Pons (tissue), 1 donor: ENCODE measurements around the gene PDE3B.
"Not testable (repeated sequence)": the region's sequence is repeated elsewhere in the genome, so short reads cannot be mapped to it uniquely, and the experiment has no call there.

Experiments used
- DNase-seq: peaks from one replicate; pipeline ENCODE4 v3.0.0-alpha.2; 2016; ENCODE audit warnings: low spot score

The PDE3B gene

DNA sequence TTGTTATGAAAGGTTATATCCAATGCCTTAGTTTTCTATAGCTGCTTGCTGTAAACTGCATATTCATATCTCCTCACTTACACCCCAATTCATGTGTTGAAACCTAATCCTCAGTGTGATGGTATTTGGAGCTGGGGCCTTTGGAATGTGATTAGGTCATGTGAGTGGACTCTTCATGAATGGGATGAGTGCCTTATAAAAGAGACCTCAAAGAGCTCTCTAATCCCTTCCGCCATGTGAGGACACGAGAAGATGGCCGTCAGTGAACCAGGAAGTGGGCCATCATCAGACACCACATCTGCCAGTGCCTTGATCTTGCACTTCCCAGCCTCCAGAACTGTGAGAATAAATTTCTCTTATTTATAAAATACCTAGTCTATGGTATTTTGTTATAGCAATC, 169.2 kb downstream of the PDE3B start:
- no peak for DNase-seq

DNA sequence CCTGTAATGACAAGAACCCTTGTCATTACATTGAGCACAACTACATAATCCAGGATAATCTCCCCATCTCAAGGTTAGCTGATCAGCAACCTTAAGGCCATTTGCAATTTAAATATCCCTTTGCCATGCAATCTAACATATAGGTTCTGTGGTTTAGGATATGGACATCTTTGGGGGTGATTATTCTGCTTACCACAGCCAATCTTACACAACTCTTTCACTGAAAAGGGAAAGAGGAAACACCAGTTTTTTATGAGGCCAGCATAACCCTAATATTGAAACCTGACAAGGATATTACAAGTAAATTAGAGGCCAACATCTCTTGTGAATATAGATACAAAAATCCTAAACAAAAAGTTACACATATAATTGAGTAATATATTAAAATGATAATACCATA, 169.9 kb downstream of the PDE3B start:
- DNase-seq = no peak

DNA sequence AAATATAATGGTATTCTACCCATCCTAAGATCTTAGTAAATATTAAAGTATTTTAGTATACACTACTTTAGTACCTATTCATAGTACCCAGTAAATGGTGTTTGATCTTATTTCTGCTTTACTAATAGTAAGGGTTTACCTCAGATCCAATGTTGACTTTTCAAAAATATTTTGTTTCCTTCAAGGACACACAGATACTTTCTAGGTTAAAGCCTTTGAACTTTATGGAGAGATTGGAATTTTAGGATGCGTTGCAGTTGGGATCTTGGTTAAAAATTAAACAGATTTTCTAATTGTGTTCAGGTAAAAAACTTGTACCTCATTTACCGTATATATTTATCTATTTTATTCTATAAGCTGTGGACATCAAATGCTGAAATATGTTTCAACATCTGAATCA, 175.2 kb downstream of the PDE3B start:
- DNase-seq = no peak

DNA sequence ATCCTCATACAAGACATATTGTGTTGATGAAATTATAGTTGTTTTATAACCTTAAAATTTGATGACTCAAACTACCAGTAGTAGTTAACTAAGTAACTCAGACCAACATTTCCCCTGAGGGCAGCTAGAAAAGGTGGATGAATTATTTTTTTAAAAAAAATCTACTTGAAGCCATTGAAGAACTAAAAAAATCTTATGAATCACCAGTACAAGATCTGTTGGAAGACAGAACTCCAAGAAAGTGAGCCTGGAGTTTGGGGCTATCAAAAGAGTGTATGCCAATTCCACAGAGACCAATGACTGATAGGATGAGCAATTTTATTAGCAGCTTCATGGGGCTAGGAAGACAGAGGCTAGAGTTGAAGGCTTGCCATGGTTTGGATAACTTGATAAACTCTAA, 176.0 kb downstream of the PDE3B start:
- DNase-seq = no peak

DNA sequence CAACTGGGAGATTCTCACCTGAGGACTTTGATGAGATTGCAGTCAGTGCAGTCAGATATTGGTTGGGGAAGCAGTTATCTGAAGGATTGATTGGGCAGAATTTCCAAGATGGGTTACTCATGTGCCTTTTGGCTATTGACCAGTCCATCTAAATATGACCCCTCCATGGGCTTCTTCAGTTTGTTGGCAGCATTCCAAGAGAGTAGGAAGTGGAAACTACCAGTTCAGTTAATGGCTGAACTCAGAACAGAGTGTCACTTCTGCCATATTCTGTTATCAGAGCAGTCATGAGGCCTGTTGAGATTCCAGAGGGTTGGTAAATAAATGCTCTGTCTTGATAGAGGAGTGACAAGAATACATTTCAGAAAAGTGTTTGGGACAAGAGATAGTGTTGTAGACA, 177.4 kb downstream of the PDE3B start:
- no peak for DNase-seq

DNA sequence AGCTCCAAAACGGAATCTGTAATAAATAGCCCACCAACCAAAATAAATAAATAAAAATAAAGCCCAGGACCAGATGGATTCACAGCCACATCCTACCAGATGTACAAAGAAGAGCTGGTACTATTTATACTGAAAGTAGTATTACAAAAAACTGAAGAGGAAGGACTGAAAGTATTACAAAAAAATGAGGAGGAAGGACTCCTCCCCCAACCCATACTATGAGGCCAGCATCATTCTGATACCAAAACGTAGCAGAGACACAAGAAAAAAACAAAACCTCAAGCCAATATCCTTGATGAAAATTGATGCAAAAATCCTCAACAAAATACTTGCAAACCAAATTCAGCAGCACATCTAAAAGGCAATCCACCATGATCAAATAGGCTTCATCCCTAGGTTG, 183.0 kb downstream of the PDE3B start:
- DNase-seq = no peak

DNA sequence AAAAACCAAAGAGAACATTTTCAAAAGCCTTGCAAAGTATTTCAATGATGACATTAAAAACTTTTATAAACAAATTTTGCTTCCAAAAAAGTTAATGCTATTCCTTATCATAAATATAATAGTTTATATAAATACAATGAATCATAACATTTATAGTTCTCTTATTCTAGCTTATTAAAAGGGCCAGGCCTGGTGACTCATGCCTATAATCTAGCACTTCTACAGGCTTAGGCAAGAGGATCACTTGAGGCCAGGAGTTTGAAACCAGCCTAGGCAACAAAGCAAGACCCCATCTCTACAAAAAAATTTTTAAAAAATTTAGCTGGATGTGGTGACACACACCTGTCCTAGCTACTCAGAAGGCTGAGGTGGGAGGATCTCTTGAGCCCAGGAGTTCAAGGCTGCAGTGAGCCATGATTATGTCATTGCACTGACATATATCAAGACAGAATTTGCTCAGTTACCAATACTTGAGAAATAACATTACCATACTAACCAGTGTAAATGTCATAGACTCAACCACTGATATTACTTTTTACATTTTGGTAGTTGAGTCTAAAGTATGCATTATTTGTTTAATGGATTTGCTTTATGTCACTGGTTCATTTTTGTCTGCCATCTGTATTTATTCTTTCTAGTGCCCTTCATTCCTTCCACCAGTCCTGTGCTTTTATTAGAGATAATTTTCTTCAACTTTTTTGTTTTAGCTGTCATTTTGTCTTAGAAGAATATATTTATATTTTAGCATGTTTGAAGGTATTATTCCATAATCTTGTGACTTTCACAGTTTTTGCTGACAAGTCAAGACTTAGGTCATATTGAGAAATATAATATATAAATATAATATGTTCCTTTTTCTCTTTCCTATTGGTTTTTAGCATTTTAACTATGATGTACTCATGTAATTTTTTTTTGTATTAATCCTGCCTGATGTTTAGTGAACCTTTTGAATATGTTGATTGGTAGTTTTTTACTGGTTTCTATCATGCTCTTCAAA, 192.2 kb downstream of the PDE3B start:
- no peak for DNase-seq

DNA sequence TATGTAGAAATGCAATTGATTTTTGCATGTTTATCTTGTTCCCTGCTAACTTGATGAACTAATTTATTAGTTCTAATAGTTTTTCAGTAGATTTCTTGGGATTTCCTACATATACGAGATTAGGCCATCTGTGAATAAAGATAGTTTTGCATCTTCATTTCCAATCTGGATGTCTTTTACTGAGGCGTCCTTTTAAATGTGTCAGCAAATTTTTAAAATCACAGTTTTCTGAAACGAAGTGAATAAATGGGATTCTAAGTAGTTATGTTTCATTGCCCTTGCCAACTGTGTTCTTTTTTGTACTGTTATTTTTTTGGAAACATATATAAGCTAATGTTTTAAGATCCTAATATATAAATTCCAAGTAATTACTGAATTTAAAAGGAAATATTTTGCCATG, 198.4 kb downstream of the PDE3B start:
- DNase-seq = no peak

DNA sequence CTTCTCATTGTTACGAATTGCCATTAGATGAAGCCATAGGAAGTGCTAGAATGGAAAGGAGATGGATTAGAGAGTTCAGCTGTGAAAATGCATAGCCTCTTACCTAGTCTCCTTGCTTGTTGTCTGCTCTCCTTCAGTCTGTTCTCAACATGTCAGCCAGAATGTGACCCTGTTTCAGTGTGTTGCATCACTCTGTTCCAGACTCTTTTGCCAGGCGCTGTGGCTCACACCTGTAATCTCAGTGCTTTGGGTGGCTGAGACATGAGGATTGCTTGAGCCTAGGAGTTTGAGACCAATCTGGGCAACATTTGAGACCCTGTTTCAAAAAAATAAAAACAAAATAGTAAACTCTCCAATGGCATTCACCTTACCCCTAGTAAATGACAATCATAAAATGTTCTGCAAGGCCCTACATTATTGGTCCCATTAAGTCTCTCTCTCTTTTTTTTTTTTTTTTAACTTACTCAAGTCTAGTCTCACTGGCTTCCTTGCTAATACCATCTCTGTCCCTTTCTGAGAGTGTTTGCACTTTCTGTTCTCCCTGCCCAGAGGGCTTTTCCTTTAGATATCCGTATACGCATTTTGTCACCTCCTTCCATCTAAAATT, 209.1 kb downstream of the PDE3B start:
- no peak for DNase-seq

DNA sequence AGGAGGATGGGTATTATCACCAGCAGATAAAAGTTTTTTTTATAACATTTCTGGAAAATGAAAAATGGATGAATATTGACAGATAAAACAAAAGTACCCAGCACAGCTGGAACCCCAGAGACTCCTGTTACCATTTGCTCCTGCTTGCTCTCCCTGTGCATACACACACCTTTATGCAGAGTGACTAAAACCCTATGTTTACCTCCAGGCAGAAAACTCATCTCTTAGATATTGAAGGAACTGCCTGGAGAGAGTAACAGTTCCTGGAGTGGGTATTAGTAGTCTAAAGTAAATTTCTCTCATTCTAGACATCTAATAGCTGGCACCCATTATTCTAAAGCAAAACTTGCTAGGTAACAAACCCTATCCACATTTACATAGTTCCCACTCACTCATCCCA, 210.5 kb downstream of the PDE3B start:
- no peak for DNase-seq

DNA sequence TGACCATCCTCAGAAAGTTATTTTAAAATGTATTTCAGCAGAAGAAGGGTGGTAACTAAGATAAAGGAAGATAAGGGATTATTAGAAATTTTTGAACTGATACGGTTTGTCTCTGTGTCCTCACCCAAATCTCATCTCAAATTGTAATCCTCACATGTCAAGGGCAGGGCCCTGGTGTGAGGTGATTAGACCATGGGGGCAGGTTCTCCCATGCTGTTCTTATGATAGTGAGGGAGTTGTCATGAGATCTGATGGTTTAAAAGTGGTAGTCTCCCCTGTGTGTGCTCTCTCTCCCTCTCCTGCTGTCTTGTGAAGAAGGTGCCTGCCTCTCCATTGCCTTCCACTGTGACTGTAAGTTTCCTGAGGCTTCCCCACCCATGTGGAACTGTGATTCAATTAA, 212.3 kb downstream of the PDE3B start:
- DNase-seq = no peak

DNA sequence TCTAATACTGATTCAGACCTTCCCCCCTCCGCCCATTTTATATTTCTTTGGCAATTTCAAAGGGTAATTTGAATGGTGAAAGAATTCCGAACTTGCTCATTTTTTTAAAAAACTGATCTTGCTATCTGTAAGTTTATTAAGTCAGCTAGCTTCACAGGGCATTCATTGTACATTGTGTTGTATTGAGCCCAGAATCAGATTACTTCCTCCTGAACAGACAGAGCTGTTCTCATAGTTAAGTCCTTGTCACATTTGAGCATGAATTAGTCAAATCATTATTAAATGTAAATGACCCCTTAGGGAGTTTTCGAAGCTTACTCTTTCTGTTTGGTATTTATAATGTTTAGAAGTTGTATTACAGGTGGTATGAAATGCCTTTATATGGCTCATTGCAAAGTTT, 214.0 kb downstream of the PDE3B start:
- DNase-seq = no peak

DNA sequence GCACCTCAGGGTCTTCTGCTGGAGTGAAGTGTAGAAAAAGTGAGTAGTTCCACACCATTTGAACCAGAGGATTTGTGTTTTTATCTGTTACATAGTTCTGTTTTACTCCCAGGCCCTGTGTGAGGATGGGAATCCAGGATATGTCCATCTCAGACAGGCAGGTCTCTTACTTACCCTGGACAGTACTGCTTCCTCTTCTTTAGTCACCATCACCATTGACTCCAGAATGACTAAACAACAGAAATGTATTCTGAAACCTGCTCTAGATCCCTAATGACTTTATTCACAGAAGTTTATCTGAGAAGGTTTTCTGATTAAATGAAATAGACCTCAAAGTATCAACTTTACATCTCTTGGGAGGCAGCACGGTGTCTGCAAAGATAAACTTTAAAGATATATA, 214.8 kb downstream of the PDE3B start:
- DNase-seq = no peak

DNA sequence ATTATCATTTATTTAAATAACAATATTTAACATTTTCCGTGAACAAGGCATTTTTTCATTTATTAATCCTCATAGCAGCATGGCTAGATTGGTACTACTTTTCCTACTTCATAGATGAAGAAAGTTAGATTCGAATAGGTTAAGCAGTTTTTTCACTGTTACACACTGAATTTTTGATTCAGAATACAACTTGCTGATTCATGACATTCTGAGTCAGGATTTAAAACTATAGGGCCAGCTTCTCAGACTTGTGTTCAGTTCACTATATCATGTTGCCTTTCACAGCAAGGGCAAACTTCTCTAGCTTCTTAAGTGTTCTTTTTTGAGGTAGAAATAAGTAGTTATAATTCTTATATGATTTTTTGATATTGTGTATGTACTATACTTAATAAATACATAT, 216.9 kb downstream of the PDE3B start:
- no peak for DNase-seq

DNA sequence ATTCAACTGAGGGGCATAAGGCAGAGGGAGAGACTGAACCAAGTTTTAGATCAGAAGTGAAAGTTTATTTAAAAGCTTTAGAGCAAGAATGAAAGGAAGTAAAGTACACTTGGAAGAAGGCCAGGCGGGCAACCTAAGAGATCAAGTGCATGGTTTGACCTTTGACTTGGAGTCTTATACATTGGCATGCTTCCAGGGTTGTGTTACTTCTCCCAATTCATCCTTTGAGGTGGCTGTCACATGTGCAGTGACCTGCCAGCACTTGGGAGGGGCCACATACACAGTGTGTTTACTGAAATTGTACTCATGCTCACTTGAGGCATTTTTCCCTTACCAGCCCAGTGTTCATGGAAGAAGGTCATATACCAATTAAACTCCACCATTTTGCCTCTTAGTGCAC, 218.1 kb downstream of the PDE3B start:
- DNase-seq = no peak

DNA sequence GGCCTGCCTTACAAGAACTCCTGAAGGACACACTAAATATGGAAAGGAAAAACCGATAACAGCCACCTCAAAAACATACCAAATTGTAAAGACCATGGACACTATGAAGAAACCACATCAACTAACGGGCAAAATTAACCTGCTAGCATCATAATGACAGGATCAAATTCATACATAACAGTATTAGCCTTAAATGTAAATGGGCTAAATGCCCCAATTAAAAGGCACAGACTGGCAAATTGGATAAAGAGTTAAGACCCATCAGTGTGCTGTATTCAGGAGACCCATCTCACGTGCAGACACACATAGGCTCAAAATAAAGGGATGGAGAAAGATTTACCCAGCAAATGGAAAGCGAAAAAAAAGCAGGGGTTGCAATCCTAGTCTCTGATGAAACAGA, 220.2 kb downstream of the PDE3B start:
- DNase-seq = not testable (repeated sequence)

DNA sequence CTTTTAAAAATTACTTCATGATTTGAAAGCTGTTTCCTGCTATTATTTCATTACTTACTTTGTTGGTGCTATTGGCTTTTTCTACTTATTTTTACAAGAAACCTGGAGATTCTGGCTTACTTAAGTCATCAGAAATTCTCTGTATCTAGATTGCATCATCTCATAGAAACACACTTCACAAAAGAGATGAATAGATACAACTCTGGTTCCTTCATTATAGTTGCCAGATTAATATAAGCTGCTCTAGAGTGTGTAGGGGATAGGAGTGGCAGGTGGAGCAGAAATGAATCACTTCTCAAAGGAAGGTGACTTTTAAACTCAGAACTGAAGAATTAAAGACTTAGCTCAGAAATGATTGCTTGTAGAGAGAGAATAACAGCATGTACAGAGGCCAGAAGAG, 228.4 kb downstream of the PDE3B start:
- DNase-seq = no peak

DNA sequence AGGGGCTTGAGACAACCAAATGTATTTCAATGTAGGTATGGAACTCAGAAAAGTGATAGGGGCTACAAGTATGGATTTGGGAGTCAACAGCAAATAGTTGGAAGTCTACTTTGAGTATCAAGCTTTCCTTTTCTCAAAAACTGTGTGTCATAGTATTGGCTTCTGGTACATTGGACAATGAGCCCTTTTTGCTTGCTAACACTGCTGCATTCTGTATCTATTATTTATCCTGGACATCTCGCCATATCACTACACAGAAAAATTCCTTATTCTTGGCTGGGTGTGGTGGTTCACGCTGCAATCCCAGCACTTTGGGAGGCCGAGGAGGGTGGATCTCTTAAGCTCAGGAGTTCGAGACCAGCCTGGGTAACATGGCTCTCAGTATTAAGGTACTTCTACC, 230.0 kb downstream of the PDE3B start:
- DNase-seq = peak; percentile 54

DNA sequence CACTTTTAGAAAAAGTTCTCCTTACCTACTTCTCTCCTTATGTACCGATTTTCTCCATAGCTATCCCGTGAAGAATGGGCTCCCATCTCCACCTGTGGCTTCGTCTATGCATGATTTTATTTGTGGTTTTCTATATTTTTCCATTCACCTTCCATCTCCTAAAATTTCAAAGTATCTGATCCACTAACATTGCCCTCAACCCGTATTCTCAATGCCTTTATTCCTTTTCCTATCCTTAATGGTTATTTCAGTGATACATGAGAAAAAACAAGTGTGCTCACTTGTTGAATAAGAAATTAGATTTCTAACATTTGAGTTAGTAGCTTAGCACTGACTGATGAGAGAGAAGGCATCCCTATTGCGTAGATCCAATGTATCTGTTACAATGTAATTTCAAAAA, 231.6 kb downstream of the PDE3B start:
- no peak for DNase-seq

DNA sequence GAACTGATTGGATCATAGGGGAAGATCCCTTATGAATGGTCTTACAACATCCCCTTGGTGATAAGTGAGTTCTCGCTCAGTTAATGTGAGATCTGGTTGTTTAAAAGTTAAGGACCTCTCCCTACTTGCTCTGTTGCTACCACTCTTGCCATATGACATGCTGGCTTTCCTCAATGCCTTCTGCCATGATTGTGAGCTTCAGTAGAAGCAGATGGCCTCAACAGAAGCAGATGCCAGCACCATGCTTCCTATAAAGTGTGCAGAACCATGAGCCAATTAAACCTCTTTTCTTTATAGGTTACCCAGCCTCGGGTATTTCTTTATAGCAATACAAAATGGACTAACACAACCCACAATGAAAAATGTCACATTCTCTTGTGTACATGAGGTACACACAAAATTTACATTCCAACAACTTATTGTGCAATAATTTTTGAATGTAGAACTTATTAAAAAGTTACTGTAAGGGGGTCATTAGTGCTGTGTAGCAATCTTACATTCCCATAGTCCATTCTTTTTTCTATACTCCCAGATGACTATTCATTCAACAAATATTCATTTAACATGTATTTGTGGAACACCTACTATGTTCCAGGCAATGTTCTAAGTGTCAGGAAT, 238.1 kb downstream of the PDE3B start:
- DNase-seq = no peak

DNA sequence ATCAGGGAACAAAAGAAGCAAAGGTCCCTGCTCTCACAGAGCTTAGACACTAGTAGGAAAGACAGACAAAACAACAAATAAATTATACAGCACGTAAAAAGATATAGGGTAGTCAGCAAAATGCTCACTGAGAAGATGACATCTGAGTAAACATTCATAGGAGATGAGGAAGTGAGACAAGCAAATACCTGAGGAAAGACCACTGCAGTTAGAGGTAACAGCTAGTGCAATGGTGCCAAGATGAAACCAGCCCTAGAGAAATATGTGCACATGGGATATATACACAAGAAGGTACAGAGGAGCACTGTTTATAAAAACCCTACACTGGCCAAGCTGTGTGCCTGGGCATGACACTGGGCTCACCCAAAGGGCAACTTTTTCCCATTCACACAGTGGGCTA, 238.6 kb downstream of the PDE3B start:
- no peak for DNase-seq

DNA sequence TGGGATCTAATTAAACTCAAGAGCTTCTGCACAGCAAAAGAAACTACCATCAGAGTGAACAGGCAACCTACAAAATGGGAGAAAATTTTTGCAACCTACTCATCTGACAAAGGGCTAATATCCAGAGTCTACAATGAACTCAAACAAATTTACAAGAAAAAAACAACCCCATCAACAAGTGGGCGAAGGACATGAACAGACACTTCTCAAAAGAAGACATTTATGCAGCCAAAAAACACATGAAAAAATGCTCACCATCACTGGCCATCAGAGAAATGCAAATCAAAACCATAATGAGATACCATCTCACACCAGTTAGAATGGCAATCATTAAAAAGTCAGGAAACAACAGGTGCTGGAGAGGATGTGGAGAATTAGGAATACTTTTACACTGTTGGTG, 240.1 kb downstream of the PDE3B start:
- not testable (repeated sequence) for DNase-seq

DNA sequence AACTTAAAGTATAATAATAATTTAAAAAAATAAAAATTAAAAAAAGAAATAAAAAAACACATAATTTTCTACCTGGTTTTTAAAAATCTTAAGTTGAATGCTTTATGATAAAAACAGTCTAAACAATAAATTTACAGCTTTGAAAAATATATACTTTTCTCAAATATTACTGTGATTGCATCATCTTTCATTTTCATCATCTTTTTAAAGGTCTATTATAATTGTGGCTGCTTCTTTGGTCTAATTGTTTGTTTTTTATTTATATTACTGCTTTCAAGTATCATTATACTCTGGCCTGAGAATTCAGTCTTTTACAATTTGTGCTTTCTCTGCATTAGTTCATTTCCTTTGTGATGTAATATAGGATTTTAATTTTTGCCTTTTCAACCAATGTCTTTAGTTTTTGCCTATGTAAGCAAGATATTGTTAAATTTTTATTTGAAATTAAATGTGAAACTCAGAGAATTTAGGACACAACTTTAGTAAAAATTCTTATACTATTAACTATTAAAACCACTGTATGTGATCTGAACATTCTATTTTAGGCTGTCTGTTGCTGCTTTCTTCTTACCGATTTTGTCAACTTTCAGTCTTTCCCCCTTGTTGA, 241.2 kb downstream of the PDE3B start:
- no peak for DNase-seq
